SK-N-SH (cell line): ENCODE measurements around the gene TAS2R41. TPM values are rescaled to one million over a fixed set of nuclear protein-coding genes. Genes with fewer than 3 reads are reported as not detected.

Experiments used
- CTCF ChIA-PET: fragments of 300-600, 350-600 bp; formaldehyde crosslinking; extraction: SDS; loops from one replicate; lab custom pipeline; 2021; lab: Yijun Ruan, JAX
- POLR2A ChIA-PET: fragments of 350-600 bp; sonication (Branson Sonifier 250); formaldehyde crosslinking; extraction: SDS; loops from one replicate; lab custom pipeline; 2020; ENCODE audit warnings: antibody characterized with exemption, inconsistent platforms; lab: Yijun Ruan, JAX
- DNase-seq: peaks from one replicate; pipeline ENCODE4 v3.0.0; 2012
- H2AFZ ChIP-seq: fragments of 200-600 bp; sonication (generic); 2 replicates; pipeline ENCODE4 v1.8.1; 2016; ENCODE audit warnings: antibody characterized with exemption, mild to moderate bottlenecking, low read depth
- H3F3A ChIP-seq: fragments of 200-600 bp; sonication (generic); replicated peaks from 2 replicates; pipeline ENCODE3; 2016; ENCODE audit warnings: antibody characterized with exemption, mild to moderate bottlenecking; ENCODE audit not compliant: insufficient read depth
- H3K27ac ChIP-seq, 2 experiments: fragments of 200-500 bp in 1 of 2; fragments of 200-600 bp in 1 of 2; sonication (Bioruptor generic) in 1 of 2; sonication (generic), shearing (Covaris generic) in 1 of 2; 2 replicates each; pipeline versions ENCODE4 v1.5.1 to v1.6.1; 2014 to 2016; ENCODE audit warnings: low read depth in 2 of 2, inconsistent platforms in 1 of 2, low read length in 1 of 2, mild to moderate bottlenecking in 1 of 2, mixed read lengths in 1 of 2
- H3K27me3 ChIP-seq: fragments of 200-600 bp; sonication (generic), shearing (Covaris generic); 2 replicates; pipeline ENCODE4 v1.6.1; 2016; ENCODE audit warnings: mixed run types; ENCODE audit not compliant: insufficient read depth
- H3K36me3 ChIP-seq, 2 experiments: fragments of 200-500 bp in 1 of 2; fragments of 200-600 bp in 1 of 2; sonication (Bioruptor generic) in 1 of 2; sonication (generic) in 1 of 2; replicated peaks in 1 of 2; 2 replicates each; pipeline versions ENCODE3 to v1.5.1; 2014 to 2016; ENCODE audit warnings: low read length in 1 of 2, mild to moderate bottlenecking in 1 of 2; ENCODE audit not compliant: insufficient read depth in 2 of 2, control insufficient read depth in 1 of 2
- H3K4me1 ChIP-seq, 2 experiments: fragments of 200-500 bp in 1 of 2; fragments of 200-600 bp in 1 of 2; sonication (Bioruptor generic) in 1 of 2; sonication (generic), shearing (Covaris generic) in 1 of 2; 2 replicates each; pipeline versions ENCODE4 v1.5.1 to v1.6.1; 2014 to 2016; ENCODE audit warnings: low read depth in 1 of 2, low read length in 1 of 2, mixed run types in 1 of 2; ENCODE audit not compliant: insufficient read depth in 2 of 2, control insufficient read depth in 1 of 2
- H3K4me2 ChIP-seq: fragments of 200-600 bp; sonication (generic), shearing (Covaris generic); 2 replicates; pipeline ENCODE4 v1.6.1; 2017; ENCODE audit warnings: mixed run types
- H3K4me3 ChIP-seq, 2 experiments: fragments of 200-500 bp in 1 of 2; fragments of 200-600 bp in 1 of 2; sonication (Bioruptor generic) in 1 of 2; sonication (generic), shearing (Covaris generic) in 1 of 2; 2 replicates each; pipeline versions ENCODE4 v1.5.1 to v1.8.1; 2014 to 2016; ENCODE audit warnings: low read depth in 2 of 2, inconsistent platforms in 1 of 2, low read length in 1 of 2, mild to moderate bottlenecking in 1 of 2, mixed read lengths in 1 of 2, moderate library complexity in 1 of 2
- H3K79me2 ChIP-seq: fragments of 200-600 bp; sonication (generic); 2 replicates; pipeline ENCODE4 v1.8.1; 2017; ENCODE audit warnings: mild to moderate bottlenecking; ENCODE audit not compliant: insufficient read depth
- H3K9ac ChIP-seq: fragments of 200-600 bp; sonication (generic); 2 replicates; pipeline ENCODE4 v1.6.1; 2017; ENCODE audit warnings: mixed run types
- H3K9me2 ChIP-seq: fragments of 200-600 bp; sonication (generic); 2 replicates; pipeline ENCODE4 v1.6.1; 2017; ENCODE audit warnings: mixed run types
- H3K9me3 ChIP-seq: fragments of 200-600 bp; sonication (generic); 2 replicates; pipeline ENCODE4 v1.6.1; 2017; ENCODE audit warnings: mixed run types, mild to moderate bottlenecking, moderate library complexity
- H4K20me1 ChIP-seq: fragments of 200-600 bp; sonication (generic); 2 replicates; pipeline ENCODE4 v1.6.1; 2017; ENCODE audit warnings: mild to moderate bottlenecking, mixed run types; ENCODE audit not compliant: insufficient read depth
- ELF1 ChIP-seq: IDR thresholded peaks from 2 replicates; pipeline ENCODE4 v1.4.0; 2012
- EZH2phosphoT487 ChIP-seq: fragments of 200-600 bp; sonication (generic); IDR thresholded peaks from 2 replicates; pipeline ENCODE4 v1.6.1; 2017; ENCODE audit warnings: low read depth, mixed run types, mild to moderate bottlenecking, antibody characterized with exemption, moderate library complexity, borderline replicate concordance
- FOXJ3 ChIP-seq: sonication (generic); formaldehyde crosslinking; IDR thresholded peaks from 2 replicates; pipeline ENCODE4 v1.5.1; 2020; ENCODE audit warnings: mild to moderate bottlenecking, missing genetic modification reagents
- GABPA ChIP-seq: IDR thresholded peaks from 2 replicates; pipeline ENCODE4 v1.4.0; 2012; ENCODE audit warnings: low read depth, mild to moderate bottlenecking
- NFIC ChIP-seq: IDR thresholded peaks from 2 replicates; pipeline ENCODE4 v1.4.0; 2012; ENCODE audit warnings: borderline replicate concordance
- RAD21 ChIP-seq: IDR thresholded peaks from 2 replicates; pipeline ENCODE4 v1.6.1; 2012; ENCODE audit warnings: mild to moderate bottlenecking, low read length
- REST ChIP-seq: IDR thresholded peaks from 2 replicates; pipeline ENCODE4 v1.6.1; 2012; ENCODE audit warnings: mild to moderate bottlenecking, low read depth, low read length, moderate library complexity
- RXRA ChIP-seq: IDR thresholded peaks from 2 replicates; pipeline ENCODE4 v1.4.0; 2012; ENCODE audit warnings: low read depth, mild to moderate bottlenecking, borderline replicate concordance
- TAF1 ChIP-seq: IDR thresholded peaks from 2 replicates; pipeline ENCODE4 v1.6.1; 2012; ENCODE audit warnings: low read depth, mild to moderate bottlenecking, low read length, moderate library complexity, borderline replicate concordance
- TCF12 ChIP-seq: IDR thresholded peaks from 2 replicates; pipeline ENCODE4 v1.4.0; 2012
- YY1 ChIP-seq: IDR thresholded peaks from 2 replicates; pipeline ENCODE4 v1.4.0; 2012; ENCODE audit warnings: low read depth, mild to moderate bottlenecking
- WGBS: methylation state at CpG from one replicate; pipeline ENCODE4 v1.1.6; 2017; ENCODE audit warnings: low lambda C conversion rate; 5-methylcytosine and 5-hydroxymethylcytosine counted together
- polyA plus RNA-seq, 3 experiments: library from polyadenylated mRNA; depleted of rRNA; stranded (reverse); fragments of >200 nt; gene quantifications; 2 replicates each; pipeline ENCODE4 v1.2.3, GENCODE V29; 2012

TAS2R41 gene
- polyA plus RNA-seq, 1 of the 3 experiments (the other 2 are of a cell fraction) = not detected

GRCh38 chr7:143458681-143459080 is 19.0 kb upstream of the TAS2R41 start:
- WGBS = 13% methylated on average over 3 of the region's 3 CpGs
- peak overlapping the region; percentile 61; the same call in 1 of the 2 replicates for H3K4me2 ChIP-seq
- no peak overlapping the region for H3K4me3 ChIP-seq
- ChIA-PET POLR2A (no interaction called here), CTCF (interaction anchor here (1.4 kb wide), 1 partner anchor 218 kb away, joined by 3 read pairs; no protein-coding TSS in a partner anchor)
- no peaks in the 10 kb centered on the region for H3K36me3 ChIP-seq
- no peaks in the 10 kb centered on the region for H4K20me1 ChIP-seq
- no peak for TF ChIP-seq EZH2phosphoT487
- TF ChIP-seq ELF1 = no peak
- peak; percentile 7; the same call in 1 of the 2 replicates for TF ChIP-seq RXRA
- peak overlapping the region; percentile 39 to 92; a peak in 3 of 4 replicates for H3K27ac ChIP-seq
- peaks cover 0 to 48% of the 10 kb centered on the region in 2 experiments; a peak in 3 of 4 replicates for H3K4me1 ChIP-seq
- H3K9me2 ChIP-seq = no peaks in the 10 kb centered on the region
- DNase-seq = no peak
- peak overlapping the region; percentile 64; the same call in 1 of the 2 replicates for H3K9ac ChIP-seq
- H3K9me3 ChIP-seq = 0 out of 2 replicates have a peak, but pooled peaks cover 15% of the 10 kb centered on the region
- no peaks in the 10 kb centered on the region for H3K27me3 ChIP-seq
- H3F3A ChIP-seq = peaks cover 59% of the 10 kb centered on the region
- H3K79me2 ChIP-seq = no peaks in the 10 kb centered on the region
- peak overlapping the region; percentile 61 for H2AFZ ChIP-seq

- 18% methylated on average over 1 of the region's 1 CpG for WGBS
- no peak overlapping the region for H3K9ac ChIP-seq
- DNase-seq = no peak
- CTCF ChIA-PET = no interaction called here
- no peaks in the 10 kb centered on the region for H3K79me2 ChIP-seq
- no peaks in the 10 kb centered on the region for H3K36me3 ChIP-seq
- H3K4me2 ChIP-seq = no peak overlapping the region
- H3K27me3 ChIP-seq = no peaks in the 10 kb centered on the region
- H3K4me1 ChIP-seq = peaks cover 0 to 41% of the 10 kb centered on the region in 2 experiments; a peak in 3 of 4 replicates
- 0 out of 2 replicates have a peak, but pooled peaks cover 15% of the 10 kb centered on the region for H3K9me3 ChIP-seq
- peak overlapping the region; percentile 39 to 92; a peak in 3 of 4 replicates for H3K27ac ChIP-seq
- no peak overlapping the region; the same call in 1 of the 2 replicates for H2AFZ ChIP-seq
- H3K4me3 ChIP-seq = no peak overlapping the region
- POLR2A ChIA-PET = no interaction called here
- peaks cover 53% of the 10 kb centered on the region for H3F3A ChIP-seq
- H4K20me1 ChIP-seq = no peaks in the 10 kb centered on the region
- TF ChIP-seq RAD21 = no peak
- TF ChIP-seq YY1 = no peak
- TF ChIP-seq TCF12 = no peak
- no peak for TF ChIP-seq REST
- TF ChIP-seq TAF1 = no peak
- TF ChIP-seq NFIC = no peak
- no peak for TF ChIP-seq GABPA
- no peak for TF ChIP-seq FOXJ3
- no peaks in the 10 kb centered on the region for H3K9me2 ChIP-seq
These were observed 18.3 kb upstream of the TAS2R41 start for GRCh38 chr7:143459359-143459758.
